WTC11 (cell line): ENCODE data around the gene CCR6. TPM values are rescaled to one million over a fixed set of nuclear protein-coding genes. Genes with fewer than 3 reads are reported as not detected.

Source experiments
- ATAC-seq: fragments of 200-7000 bp; cut with Tn5 transposase; 2 replicates; pipeline ENCODE4 v1.10.0; 2021; ENCODE audit warnings: mild to moderate bottlenecking, moderate library complexity
- CTCF ChIA-PET: fragments of 300-600 bp; sonication (Branson Sonifier 250); formaldehyde crosslinking; loops from one replicate; lab custom pipeline; 2021; ENCODE audit warnings: antibody characterized with exemption; lab: Charles Lee
- POLR2A ChIA-PET: fragments of 350-600 bp; sonication (Branson Sonifier 250); formaldehyde crosslinking; loops from one replicate; lab custom pipeline; 2021; ENCODE audit warnings: antibody characterized with exemption; lab: Charles Lee
- DNase-seq: peaks from one replicate; pipeline ENCODE4 v3.0.0; 2021; ENCODE audit warnings: low spot score
- H3K27ac Mint-ChIP-seq: 2 replicates; pipeline ENCODE4 v1.8.0; 2021; ENCODE audit warnings: mixed read lengths
- H3K27me3 Mint-ChIP-seq: 2 replicates; pipeline ENCODE4 v1.8.0; 2021; ENCODE audit warnings: low read depth, mild to moderate bottlenecking, moderate library complexity, mixed read lengths
- H3K36me3 Mint-ChIP-seq: 2 replicates; pipeline ENCODE4 v1.8.0; 2021; ENCODE audit warnings: mixed read lengths
- H3K4me1 Mint-ChIP-seq: 2 replicates; pipeline ENCODE4 v1.8.0; 2022; ENCODE audit warnings: mixed read lengths
- H3K4me3 Mint-ChIP-seq: 2 replicates; pipeline ENCODE4 v1.8.0; 2021; ENCODE audit warnings: mild to moderate bottlenecking, moderate library complexity, mixed read lengths
- H3K9me3 Mint-ChIP-seq: 2 replicates; pipeline ENCODE4 v1.8.0; 2021; ENCODE audit warnings: mixed read lengths
- AR ChIP-seq: fragments of 250-450 bp; sonication (Bioruptor Pico); IDR thresholded peaks from 2 replicates; pipeline ENCODE4 v1.9.0; 2021; ENCODE audit warnings: mild to moderate bottlenecking
- CBFB ChIP-seq: sonication (generic); formaldehyde crosslinking; IDR thresholded peaks from 2 replicates; pipeline ENCODE4 v1.8.1; 2022; ENCODE audit warnings: mild to moderate bottlenecking, low read depth, missing genetic modification reagents
- CREM ChIP-seq: sonication (generic); formaldehyde crosslinking; IDR thresholded peaks from 2 replicates; pipeline ENCODE4 v1.8.1; 2022; ENCODE audit warnings: mild to moderate bottlenecking, missing genetic modification reagents, moderate library complexity
- ETV6 ChIP-seq: sonication (generic); formaldehyde crosslinking; IDR thresholded peaks from 2 replicates; pipeline ENCODE4 v1.8.1; 2022; ENCODE audit warnings: mild to moderate bottlenecking, missing genetic modification reagents
- FOXK1 ChIP-seq: sonication (generic); formaldehyde crosslinking; IDR thresholded peaks from 2 replicates; pipeline ENCODE4 v1.8.0; 2022; ENCODE audit warnings: mild to moderate bottlenecking, moderate library complexity, missing genetic modification reagents
- GABPB1 ChIP-seq: sonication (generic); formaldehyde crosslinking; IDR thresholded peaks from 2 replicates; pipeline ENCODE4 v1.8.1; 2023; ENCODE audit warnings: mild to moderate bottlenecking, missing genetic modification reagents
- GRHL2 ChIP-seq: fragments of 250-450 bp; sonication (Bioruptor Pico); IDR thresholded peaks from 2 replicates; pipeline ENCODE4 v1.8.0; 2022; ENCODE audit warnings: mild to moderate bottlenecking, moderate library complexity; ENCODE audit not compliant: insufficient replicate concordance, severe bottlenecking
- HMGXB4 ChIP-seq: sonication (generic); formaldehyde crosslinking; IDR thresholded peaks from 2 replicates; pipeline ENCODE4 v1.8.1; 2023; ENCODE audit warnings: mild to moderate bottlenecking, moderate library complexity, missing genetic modification reagents
- IRF2 ChIP-seq: sonication (generic); formaldehyde crosslinking; IDR thresholded peaks from 2 replicates; pipeline ENCODE4 v1.8.0; 2022; ENCODE audit warnings: low read depth, missing genetic modification reagents, borderline replicate concordance
- MAX ChIP-seq: sonication (generic); formaldehyde crosslinking; IDR thresholded peaks from 2 replicates; pipeline ENCODE4 v1.8.0; 2022; ENCODE audit warnings: mild to moderate bottlenecking, missing genetic modification reagents
- MYBL2 ChIP-seq: sonication (generic); formaldehyde crosslinking; IDR thresholded peaks from 2 replicates; pipeline ENCODE4 v1.8.1; 2023; ENCODE audit warnings: mild to moderate bottlenecking, moderate library complexity, missing genetic modification reagents
- NR3C1 ChIP-seq: sonication (generic); formaldehyde crosslinking; conservative IDR thresholded peaks from 2 replicates; pipeline ENCODE4 v1.8.1; 2023; ENCODE audit warnings: low read depth, mild to moderate bottlenecking, missing genetic modification reagents
- RORB ChIP-seq: fragments of 250-450 bp; sonication (Bioruptor Pico); IDR thresholded peaks from 2 replicates; pipeline ENCODE4 v1.9.0; 2021; ENCODE audit warnings: mild to moderate bottlenecking
- STAT6 ChIP-seq: sonication (generic); formaldehyde crosslinking; conservative IDR thresholded peaks from 2 replicates; pipeline ENCODE4 v1.8.1; 2023; ENCODE audit warnings: mild to moderate bottlenecking, low read depth, missing genetic modification reagents, moderate library complexity
- ZNF121 ChIP-seq: sonication (generic); formaldehyde crosslinking; IDR thresholded peaks from 2 replicates; pipeline ENCODE4 v1.8.0; 2023; ENCODE audit warnings: missing genetic modification reagents
- ZNF512 ChIP-seq: sonication (generic); formaldehyde crosslinking; IDR thresholded peaks from 2 replicates; pipeline ENCODE4 v1.8.1; 2022; ENCODE audit warnings: missing genetic modification reagents, borderline replicate concordance
- total RNA-seq: library from RNA; stranded (reverse); gene quantifications from 3 replicates; pipeline ENCODE4 v1.2.3, GENCODE V29; 2021
- TF ChIP-seq, protein P1 (sequence below): sonication (generic); formaldehyde crosslinking; IDR thresholded peaks from 2 replicates; pipeline ENCODE4 v1.8.0; 2022; ENCODE audit warnings: mild to moderate bottlenecking, missing genetic modification reagents
- TF ChIP-seq, protein P2 (sequence below): sonication (generic); formaldehyde crosslinking; IDR thresholded peaks from 2 replicates; pipeline ENCODE4 v1.8.0; 2022; ENCODE audit warnings: mild to moderate bottlenecking, missing genetic modification reagents
- TF ChIP-seq, protein P3 (sequence below): fragments of 250-450 bp; sonication (Bioruptor Pico); IDR thresholded peaks from 2 replicates; pipeline ENCODE4 v1.8.0; 2021; ENCODE audit warnings: mild to moderate bottlenecking

Gene CCR6
- total RNA-seq, 1 experiment from 2014 or later = not detected

- Mint-ChIP-seq H3K4me1 (peaks cover 4% of the 10 kb centered on the region), H3K4me3 (no peak overlapping the region), H3K9me3 (peaks cover 36% of the 10 kb centered on the region), H3K36me3 (peaks cover 18% of the 10 kb centered on the region), H3K27me3 (peaks cover 12% of the 10 kb centered on the region), H3K27ac (no peak overlapping the region)
- POLR2A ChIA-PET = no interaction called here
- DNase-seq = no peak
- ATAC-seq = no peak
- CTCF ChIA-PET = no interaction called here
- TF ChIP-seq RORB (CRISPR knock-in tag) = no peak
- TF ChIP-seq ETV6 (CRISPR knock-in tag) = no peak
- TF ChIP-seq AR (CRISPR knock-in tag) = no peak
- TF ChIP-seq GRHL2 (CRISPR knock-in tag) = no peak
- TF ChIP-seq NR3C1 (CRISPR knock-in tag) = no peak
- TF ChIP-seq STAT6 (CRISPR knock-in tag) = no peak
- TF ChIP-seq GABPB1 (CRISPR knock-in tag) = no peak
- TF ChIP-seq CBFB (CRISPR knock-in tag) = no peak
- TF ChIP-seq ZNF121 = no peak
- TF ChIP-seq IRF2 = no peak
- no peak for TF ChIP-seq FOXK1 (CRISPR knock-in tag)
- no peak for TF ChIP-seq MYBL2 (CRISPR knock-in tag)
- no peak for TF ChIP-seq CREM
- TF ChIP-seq MAX = no peak
- TF ChIP-seq, protein P1, sequence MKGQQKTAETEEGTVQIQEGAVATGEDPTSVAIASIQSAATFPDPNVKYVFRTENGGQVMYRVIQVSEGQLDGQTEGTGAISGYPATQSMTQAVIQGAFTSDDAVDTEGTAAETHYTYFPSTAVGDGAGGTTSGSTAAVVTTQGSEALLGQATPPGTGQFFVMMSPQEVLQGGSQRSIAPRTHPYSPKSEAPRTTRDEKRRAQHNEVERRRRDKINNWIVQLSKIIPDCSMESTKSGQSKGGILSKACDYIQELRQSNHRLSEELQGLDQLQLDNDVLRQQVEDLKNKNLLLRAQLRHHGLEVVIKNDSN (CRISPR knock-in tag) = no peak
- TF ChIP-seq, all 79 proteins: peak for 0
These were observed 33.4 kb upstream of the CCR6 start for GRCh38 chr6:167089243-167090142.

- Mint-ChIP-seq H3K4me1 (peaks cover 6% of the 10 kb centered on the region), H3K9me3 (peaks cover 35% of the 10 kb centered on the region), H3K27ac (no peak overlapping the region), H3K27me3 (peaks cover 12% of the 10 kb centered on the region), H3K36me3 (peaks cover 17% of the 10 kb centered on the region), H3K4me3 (no peak overlapping the region)
- CTCF ChIA-PET = no interaction called here
- POLR2A ChIA-PET = no interaction called here
- no peak for ATAC-seq
- DNase-seq = no peak
- TF ChIP-seq, protein P2, sequence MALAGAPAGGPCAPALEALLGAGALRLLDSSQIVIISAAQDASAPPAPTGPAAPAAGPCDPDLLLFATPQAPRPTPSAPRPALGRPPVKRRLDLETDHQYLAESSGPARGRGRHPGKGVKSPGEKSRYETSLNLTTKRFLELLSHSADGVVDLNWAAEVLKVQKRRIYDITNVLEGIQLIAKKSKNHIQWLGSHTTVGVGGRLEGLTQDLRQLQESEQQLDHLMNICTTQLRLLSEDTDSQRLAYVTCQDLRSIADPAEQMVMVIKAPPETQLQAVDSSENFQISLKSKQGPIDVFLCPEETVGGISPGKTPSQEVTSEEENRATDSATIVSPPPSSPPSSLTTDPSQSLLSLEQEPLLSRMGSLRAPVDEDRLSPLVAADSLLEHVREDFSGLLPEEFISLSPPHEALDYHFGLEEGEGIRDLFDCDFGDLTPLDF (CRISPR knock-in tag) = no peak
- TF ChIP-seq FOXK1 (CRISPR knock-in tag) (no peak), HMGXB4 (CRISPR knock-in tag) (no peak), ZNF512 (no peak), IRF2 (no peak)
- TF ChIP-seq, protein P3, sequence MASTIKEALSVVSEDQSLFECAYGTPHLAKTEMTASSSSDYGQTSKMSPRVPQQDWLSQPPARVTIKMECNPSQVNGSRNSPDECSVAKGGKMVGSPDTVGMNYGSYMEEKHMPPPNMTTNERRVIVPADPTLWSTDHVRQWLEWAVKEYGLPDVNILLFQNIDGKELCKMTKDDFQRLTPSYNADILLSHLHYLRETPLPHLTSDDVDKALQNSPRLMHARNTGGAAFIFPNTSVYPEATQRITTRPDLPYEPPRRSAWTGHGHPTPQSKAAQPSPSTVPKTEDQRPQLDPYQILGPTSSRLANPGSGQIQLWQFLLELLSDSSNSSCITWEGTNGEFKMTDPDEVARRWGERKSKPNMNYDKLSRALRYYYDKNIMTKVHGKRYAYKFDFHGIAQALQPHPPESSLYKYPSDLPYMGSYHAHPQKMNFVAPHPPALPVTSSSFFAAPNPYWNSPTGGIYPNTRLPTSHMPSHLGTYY (CRISPR knock-in tag) = no peak
These were observed 32.7 kb upstream of the CCR6 start for GRCh38 chr6:167090171-167090570.
